GM21526 (cell line): ENCODE measurements around the gene ACSS1.

Experiments
- ATAC-seq: cut with Tn5 transposase; IDR thresholded peaks from one replicate; pipeline ENCODE4 v1.9.1; 2021; ENCODE audit warnings: moderate library complexity; ENCODE audit not compliant: unreplicated experiment, low FRiP score

ACSS1 gene

DNA sequence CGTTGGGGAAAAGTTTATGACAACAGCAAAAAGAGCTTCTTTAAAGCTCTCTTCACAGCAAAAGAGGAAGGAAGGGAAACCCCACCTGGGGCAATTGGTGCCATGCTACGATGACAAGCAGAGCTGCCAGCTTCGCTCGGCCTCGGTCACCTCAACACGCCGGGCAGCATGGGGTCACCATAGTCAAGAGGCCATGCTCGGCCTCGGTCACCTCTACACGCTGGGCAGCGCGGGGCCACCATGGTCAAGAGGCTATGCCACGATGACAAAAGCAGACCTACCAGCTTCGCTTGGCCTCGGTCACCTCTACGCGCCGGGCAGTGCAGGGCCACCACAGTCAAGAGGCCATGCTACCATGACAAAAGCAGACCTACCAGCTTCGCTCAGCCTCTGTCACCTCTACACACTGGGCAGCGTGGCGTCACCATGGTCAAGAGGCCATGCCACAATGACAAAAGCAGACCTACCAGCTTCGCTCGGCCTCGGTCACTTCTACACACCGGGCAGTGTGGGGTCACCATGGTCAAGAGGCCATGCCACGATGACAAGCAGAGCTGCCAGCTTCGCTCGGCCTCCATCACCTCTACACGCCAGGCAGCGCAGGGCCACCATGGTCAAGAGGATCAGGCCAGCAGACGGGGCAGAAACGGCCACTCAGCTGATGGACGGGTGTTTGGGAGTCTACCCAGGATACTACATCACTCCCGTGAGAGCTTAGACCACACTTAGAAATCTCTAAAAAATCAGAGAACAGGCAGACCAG lies 77.5 kb downstream of the ACSS1 start:
- ATAC-seq, result no peak

GRCh38 chr20:24979036-24979960 lies 78.6 kb downstream of the ACSS1 start:
- ATAC-seq, result no peak

DNA sequence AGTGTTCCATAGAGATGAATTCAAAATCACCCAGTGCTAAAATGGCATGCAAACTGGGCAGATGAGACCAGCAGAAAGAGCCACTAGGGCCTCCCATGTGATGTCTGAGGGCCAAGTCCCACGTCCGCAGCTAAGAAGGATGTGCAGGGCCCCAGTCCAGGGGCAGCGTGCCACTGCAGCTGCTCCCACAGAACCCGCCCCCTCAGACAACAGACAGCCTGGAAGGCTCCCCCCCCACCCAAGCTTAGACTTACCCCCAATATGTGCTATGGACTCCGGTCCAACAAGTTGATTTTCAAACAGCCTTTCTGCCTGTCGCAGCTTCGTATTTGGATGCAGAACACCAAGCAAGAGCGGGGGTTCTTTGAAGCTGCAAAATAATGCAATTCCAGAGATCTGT lies 79.4 kb downstream of the ACSS1 start:
- no peak for ATAC-seq

DNA sequence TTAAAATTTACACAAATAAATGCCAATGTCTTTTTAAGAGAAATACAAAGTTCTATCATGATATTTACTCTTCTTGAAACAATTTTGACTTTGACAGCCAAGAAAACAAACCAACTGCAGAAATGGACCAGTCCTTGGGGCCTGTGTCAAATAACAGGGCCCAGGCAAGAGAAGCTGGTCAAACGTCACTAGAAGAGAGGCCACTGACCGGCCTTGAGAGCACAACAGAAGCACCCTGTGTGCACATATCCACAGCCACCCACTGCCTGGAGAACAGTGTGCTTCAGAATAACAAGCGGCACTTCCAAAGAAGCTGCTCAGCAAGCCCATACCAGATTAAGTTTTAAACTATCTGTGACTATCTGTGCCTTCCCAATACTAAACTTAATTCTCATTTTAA lies 80.1 kb downstream of the ACSS1 start:
- no peak for ATAC-seq

DNA sequence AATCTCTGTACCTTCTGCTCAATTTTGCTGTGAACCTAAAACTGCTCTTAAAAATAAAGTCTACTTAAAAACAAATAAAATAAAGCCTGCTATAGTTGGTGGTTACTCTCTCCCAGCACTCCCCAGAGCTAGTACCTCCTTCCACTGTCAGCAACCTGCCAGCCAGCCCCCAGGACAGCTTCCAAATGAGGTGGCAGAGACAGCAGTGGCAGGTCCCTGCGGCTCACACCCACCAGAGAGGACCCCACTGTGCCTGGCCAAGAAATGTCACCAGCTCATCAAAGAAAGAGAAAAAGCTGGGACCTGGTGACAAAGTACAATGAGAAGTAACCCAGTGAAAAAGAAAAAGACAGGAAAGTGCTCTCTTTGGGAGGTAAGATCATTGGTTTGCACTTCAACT lies 80.6 kb downstream of the ACSS1 start:
- ATAC-seq, result no peak

DNA sequence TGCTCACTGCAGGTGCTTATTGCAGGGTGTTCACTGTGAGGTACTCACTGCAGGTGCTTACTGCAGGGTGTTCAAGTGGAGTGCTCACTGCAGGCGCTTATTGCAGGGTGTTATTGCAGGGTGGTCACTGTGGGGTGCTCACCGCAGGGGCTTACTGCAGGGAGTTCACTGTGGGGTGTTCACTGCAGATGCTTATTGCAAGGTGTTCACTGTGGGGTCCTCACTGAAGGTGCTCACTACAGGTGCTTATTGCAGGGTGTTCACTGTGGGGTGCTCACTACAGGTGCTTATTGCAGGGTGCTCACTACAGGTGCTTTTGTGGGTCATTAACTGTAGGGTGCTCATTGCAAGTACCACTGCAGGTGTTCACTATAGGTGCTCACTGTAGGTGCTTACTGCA lies 85.6 kb downstream of the ACSS1 start:
- no peak for ATAC-seq

- no peak for ATAC-seq
These were observed 86.4 kb downstream of the ACSS1 start for GRCh38 chr20:24971376-24972101.

GRCh38 chr20:24970754-24971153 lies 87.2 kb downstream of the ACSS1 start:
- no peak for ATAC-seq

- ATAC-seq, result no peak
These were observed 87.8 kb downstream of the ACSS1 start for GRCh38 chr20:24970030-24970553.

GRCh38 chr20:24969186-24970029 lies 88.5 kb downstream of the ACSS1 start:
- ATAC-seq, result no peak

GRCh38 chr20:24968278-24968800 lies 89.6 kb downstream of the ACSS1 start:
- no peak for ATAC-seq

- ATAC-seq, result no peak
These were observed 91.5 kb downstream of the ACSS1 start for GRCh38 chr20:24966317-24967012.

DNA sequence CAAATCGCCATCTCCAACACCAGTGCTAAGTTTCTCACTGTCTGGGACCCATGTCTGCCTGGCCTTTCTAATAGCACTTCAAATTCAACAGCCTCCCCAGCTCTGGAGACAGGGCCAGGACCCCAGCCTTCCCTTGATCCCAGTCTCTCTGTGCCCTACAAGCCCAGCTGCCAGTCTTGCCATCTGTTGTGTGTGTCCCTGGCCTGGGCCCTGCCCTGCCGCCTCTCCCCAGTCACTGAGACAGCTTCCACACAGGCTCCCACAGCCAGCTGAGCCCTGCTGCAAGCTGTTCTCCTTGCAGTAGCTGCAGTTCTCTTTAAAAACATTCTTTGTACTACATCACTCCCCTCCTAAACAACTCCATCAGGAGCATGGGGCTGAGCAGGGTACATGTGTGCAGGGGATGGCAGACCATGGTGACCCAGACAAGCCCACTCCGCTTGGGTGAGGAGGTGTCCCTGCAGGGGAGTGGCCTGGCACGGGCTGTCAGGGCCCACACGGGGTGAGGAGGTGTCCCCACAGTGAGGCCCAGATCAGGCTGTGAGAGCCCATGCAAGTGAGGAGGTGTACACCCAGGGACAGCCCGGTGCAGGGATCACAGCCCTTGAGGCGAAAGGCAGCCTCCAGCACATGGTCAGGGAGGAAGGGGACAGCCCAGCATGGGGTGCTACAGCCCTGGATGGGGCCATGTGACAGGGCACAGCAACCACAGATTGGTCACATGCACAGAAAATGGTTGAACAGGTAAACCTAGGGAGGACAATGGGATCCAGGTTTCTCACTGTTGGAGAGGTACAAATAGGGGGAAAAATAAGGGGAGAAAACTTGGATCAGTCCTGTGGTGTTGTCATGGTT lies 92.6 kb downstream of the ACSS1 start:
- ATAC-seq, result no peak

GRCh38 chr20:24964506-24964840 lies 93.5 kb downstream of the ACSS1 start:
- ATAC-seq, result no peak

GRCh38 chr20:24963672-24964505 lies 94.0 kb downstream of the ACSS1 start:
- ATAC-seq, result no peak

GRCh38 chr20:24962510-24962909 lies 95.4 kb downstream of the ACSS1 start:
- no peak for ATAC-seq

DNA sequence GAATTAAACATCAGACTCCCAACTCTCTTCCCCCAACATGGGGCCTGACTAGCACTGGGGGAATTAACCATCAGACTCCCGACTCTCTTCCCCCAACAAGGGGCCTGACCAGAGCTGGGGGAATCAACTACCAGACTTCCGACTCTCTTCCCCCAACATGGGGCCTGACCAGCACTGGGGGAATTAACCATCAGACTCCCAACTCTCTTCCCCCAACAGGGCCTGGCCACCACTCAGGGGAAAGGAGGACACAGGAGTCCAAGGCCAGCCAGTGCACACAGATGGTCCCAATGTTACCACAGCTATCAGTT lies 95.8 kb downstream of the ACSS1 start:
- no peak for ATAC-seq
